SK-N-SH (cell line): ENCODE data around the gene TAF4. TPM values are rescaled to one million over a fixed set of nuclear protein-coding genes. Genes with fewer than 3 reads are reported as not detected.

Experiments
- CTCF ChIA-PET: fragments of 300-600, 350-600 bp; formaldehyde crosslinking; extraction: SDS; loops from one replicate; lab custom pipeline; 2021; lab: Yijun Ruan, JAX
- POLR2A ChIA-PET: fragments of 350-600 bp; sonication (Branson Sonifier 250); formaldehyde crosslinking; extraction: SDS; loops from one replicate; lab custom pipeline; 2020; ENCODE audit warnings: antibody characterized with exemption, inconsistent platforms; lab: Yijun Ruan, JAX
- DNase-seq: peaks from one replicate; pipeline ENCODE4 v3.0.0; 2012
- H2AFZ ChIP-seq: fragments of 200-600 bp; sonication (generic); 2 replicates; pipeline ENCODE4 v1.8.1; 2016; ENCODE audit warnings: antibody characterized with exemption, mild to moderate bottlenecking, low read depth
- H3F3A ChIP-seq: fragments of 200-600 bp; sonication (generic); replicated peaks from 2 replicates; pipeline ENCODE3; 2016; ENCODE audit warnings: antibody characterized with exemption, mild to moderate bottlenecking; ENCODE audit not compliant: insufficient read depth
- H3K27ac ChIP-seq, 2 experiments: fragments of 200-500 bp in 1 of 2; fragments of 200-600 bp in 1 of 2; sonication (Bioruptor generic) in 1 of 2; sonication (generic), shearing (Covaris generic) in 1 of 2; 2 replicates each; pipeline versions ENCODE4 v1.5.1 to v1.6.1; 2014 to 2016; ENCODE audit warnings: low read depth in 2 of 2, inconsistent platforms in 1 of 2, low read length in 1 of 2, mild to moderate bottlenecking in 1 of 2, mixed read lengths in 1 of 2
- H3K27me3 ChIP-seq: fragments of 200-600 bp; sonication (generic), shearing (Covaris generic); 2 replicates; pipeline ENCODE4 v1.6.1; 2016; ENCODE audit warnings: mixed run types; ENCODE audit not compliant: insufficient read depth
- H3K36me3 ChIP-seq, 2 experiments: fragments of 200-500 bp in 1 of 2; fragments of 200-600 bp in 1 of 2; sonication (Bioruptor generic) in 1 of 2; sonication (generic) in 1 of 2; replicated peaks in 1 of 2; 2 replicates each; pipeline versions ENCODE3 to v1.5.1; 2014 to 2016; ENCODE audit warnings: low read length in 1 of 2, mild to moderate bottlenecking in 1 of 2; ENCODE audit not compliant: insufficient read depth in 2 of 2, control insufficient read depth in 1 of 2
- H3K4me1 ChIP-seq, 2 experiments: fragments of 200-500 bp in 1 of 2; fragments of 200-600 bp in 1 of 2; sonication (Bioruptor generic) in 1 of 2; sonication (generic), shearing (Covaris generic) in 1 of 2; 2 replicates each; pipeline versions ENCODE4 v1.5.1 to v1.6.1; 2014 to 2016; ENCODE audit warnings: low read depth in 1 of 2, low read length in 1 of 2, mixed run types in 1 of 2; ENCODE audit not compliant: insufficient read depth in 2 of 2, control insufficient read depth in 1 of 2
- H3K4me2 ChIP-seq: fragments of 200-600 bp; sonication (generic), shearing (Covaris generic); 2 replicates; pipeline ENCODE4 v1.6.1; 2017; ENCODE audit warnings: mixed run types
- H3K4me3 ChIP-seq, 2 experiments: fragments of 200-500 bp in 1 of 2; fragments of 200-600 bp in 1 of 2; sonication (Bioruptor generic) in 1 of 2; sonication (generic), shearing (Covaris generic) in 1 of 2; 2 replicates each; pipeline versions ENCODE4 v1.5.1 to v1.8.1; 2014 to 2016; ENCODE audit warnings: low read depth in 2 of 2, inconsistent platforms in 1 of 2, low read length in 1 of 2, mild to moderate bottlenecking in 1 of 2, mixed read lengths in 1 of 2, moderate library complexity in 1 of 2
- H3K79me2 ChIP-seq: fragments of 200-600 bp; sonication (generic); 2 replicates; pipeline ENCODE4 v1.8.1; 2017; ENCODE audit warnings: mild to moderate bottlenecking; ENCODE audit not compliant: insufficient read depth
- H3K9ac ChIP-seq: fragments of 200-600 bp; sonication (generic); 2 replicates; pipeline ENCODE4 v1.6.1; 2017; ENCODE audit warnings: mixed run types
- H3K9me2 ChIP-seq: fragments of 200-600 bp; sonication (generic); 2 replicates; pipeline ENCODE4 v1.6.1; 2017; ENCODE audit warnings: mixed run types
- H3K9me3 ChIP-seq: fragments of 200-600 bp; sonication (generic); 2 replicates; pipeline ENCODE4 v1.6.1; 2017; ENCODE audit warnings: mixed run types, mild to moderate bottlenecking, moderate library complexity
- H4K20me1 ChIP-seq: fragments of 200-600 bp; sonication (generic); 2 replicates; pipeline ENCODE4 v1.6.1; 2017; ENCODE audit warnings: mild to moderate bottlenecking, mixed run types; ENCODE audit not compliant: insufficient read depth
- EP300 ChIP-seq, 2 experiments: IDR thresholded peaks; 2 replicates each; pipeline versions ENCODE4 v1.4.0 to v1.6.1; 2012; ENCODE audit warnings: borderline replicate concordance in 1 of 2, low read depth in 1 of 2, low read length in 1 of 2
- FOXJ3 ChIP-seq: sonication (generic); formaldehyde crosslinking; IDR thresholded peaks from 2 replicates; pipeline ENCODE4 v1.5.1; 2020; ENCODE audit warnings: mild to moderate bottlenecking, missing genetic modification reagents
- IRF3 ChIP-seq: fragments of 150-350 bp; IDR thresholded peaks from 2 replicates; pipeline ENCODE4 v1.6.1; 2016; ENCODE audit warnings: mild to moderate bottlenecking, low read depth, low read length
- MAX ChIP-seq: IDR thresholded peaks from 2 replicates; pipeline ENCODE4 v1.4.0; 2012; ENCODE audit warnings: low read depth
- REST ChIP-seq: IDR thresholded peaks from 2 replicates; pipeline ENCODE4 v1.6.1; 2012; ENCODE audit warnings: mild to moderate bottlenecking, low read depth, low read length, moderate library complexity
- RXRA ChIP-seq: IDR thresholded peaks from 2 replicates; pipeline ENCODE4 v1.4.0; 2012; ENCODE audit warnings: low read depth, mild to moderate bottlenecking, borderline replicate concordance
- TAF1 ChIP-seq: IDR thresholded peaks from 2 replicates; pipeline ENCODE4 v1.6.1; 2012; ENCODE audit warnings: low read depth, mild to moderate bottlenecking, low read length, moderate library complexity, borderline replicate concordance
- TCF12 ChIP-seq: IDR thresholded peaks from 2 replicates; pipeline ENCODE4 v1.4.0; 2012
- USF1 ChIP-seq: IDR thresholded peaks from 2 replicates; pipeline ENCODE4 v1.4.0; 2012; ENCODE audit warnings: low read depth, borderline replicate concordance
- WGBS: methylation state at CpG from one replicate; pipeline ENCODE4 v1.1.6; 2017; ENCODE audit warnings: low lambda C conversion rate; 5-methylcytosine and 5-hydroxymethylcytosine counted together
- polyA plus RNA-seq, 3 experiments: library from polyadenylated mRNA; depleted of rRNA; stranded (reverse); fragments of >200 nt; gene quantifications; 2 replicates each; pipeline ENCODE4 v1.2.3, GENCODE V29; 2012

TAF4 gene
- polyA plus RNA-seq, 1 of the 3 experiments (the other 2 are of a cell fraction) = 4.8 TPM

- no peak for TF ChIP-seq MAX
Measured at GRCh38 chr20:61968036-61968810, 97.5 kb downstream of the TAF4 start (continued).

GRCh38 chr20:61967300-61967699, 98.4 kb downstream of the TAF4 start:
- H3F3A ChIP-seq = no peaks in the 10 kb centered on the region
- H3K27me3 ChIP-seq = no peaks in the 10 kb centered on the region
- ChIA-PET POLR2A (no interaction called here), CTCF (no interaction called here)
- TF ChIP-seq TCF12 (no peak), USF1 (no peak), EP300 (IDR thresholded peaks at IDR 0.05; ENCODE audit: borderline replicate concordance in 1 of 2, low read depth in 1 of 2, low read length in 1 of 2) (no peak), FOXJ3 (no peak), MAX (no peak)
- no peaks in the 10 kb centered on the region; a peak in 1 of 4 replicates for H3K4me1 ChIP-seq
- 70% methylated on average over 7 of the region's 7 CpGs for WGBS
- no peak overlapping the region for H3K4me3 ChIP-seq
- H3K9me2 ChIP-seq = no peaks in the 10 kb centered on the region
- no peaks in the 10 kb centered on the region for H3K9me3 ChIP-seq
- no peaks in the 10 kb centered on the region for H3K79me2 ChIP-seq
- H3K9ac ChIP-seq = no peak overlapping the region
- no peaks in the 10 kb centered on the region for H3K36me3 ChIP-seq
- no peak for DNase-seq
- H2AFZ ChIP-seq = no peak overlapping the region
- H4K20me1 ChIP-seq = no peaks in the 10 kb centered on the region
- H3K27ac ChIP-seq = no peak overlapping the region
- no peak overlapping the region for H3K4me2 ChIP-seq

GRCh38 chr20:61966492-61967244, 99.0 kb downstream of the TAF4 start:
- H3K4me3 ChIP-seq = no peak overlapping the region
- H3K4me1 ChIP-seq = no peaks in the 10 kb centered on the region; a peak in 1 of 4 replicates
- CTCF ChIA-PET = no interaction called here
- WGBS = 78% methylated on average over 13 of the region's 25 CpGs
- H3K79me2 ChIP-seq = no peaks in the 10 kb centered on the region
- H3K27ac ChIP-seq = no peak overlapping the region
- POLR2A ChIA-PET = no interaction called here
- no peaks in the 10 kb centered on the region for H3K27me3 ChIP-seq
- DNase-seq = no peak
- TF ChIP-seq TAF1 = no peak
- no peak for TF ChIP-seq IRF3
- TF ChIP-seq TCF12 = no peak
- no peak for TF ChIP-seq RXRA
- no peak for TF ChIP-seq REST
- TF ChIP-seq FOXJ3 = no peak
- no peaks in the 10 kb centered on the region for H3K9me3 ChIP-seq
- no peaks in the 10 kb centered on the region for H3K9me2 ChIP-seq
- no peak overlapping the region for H3K4me2 ChIP-seq
- H2AFZ ChIP-seq = no peak overlapping the region
- H3K36me3 ChIP-seq = no peaks in the 10 kb centered on the region
- H3F3A ChIP-seq = no peaks in the 10 kb centered on the region
- no peak overlapping the region for H3K9ac ChIP-seq
- no peaks in the 10 kb centered on the region for H4K20me1 ChIP-seq
